ENCODE measurements around the gene MB.

The MB gene

DNA sequence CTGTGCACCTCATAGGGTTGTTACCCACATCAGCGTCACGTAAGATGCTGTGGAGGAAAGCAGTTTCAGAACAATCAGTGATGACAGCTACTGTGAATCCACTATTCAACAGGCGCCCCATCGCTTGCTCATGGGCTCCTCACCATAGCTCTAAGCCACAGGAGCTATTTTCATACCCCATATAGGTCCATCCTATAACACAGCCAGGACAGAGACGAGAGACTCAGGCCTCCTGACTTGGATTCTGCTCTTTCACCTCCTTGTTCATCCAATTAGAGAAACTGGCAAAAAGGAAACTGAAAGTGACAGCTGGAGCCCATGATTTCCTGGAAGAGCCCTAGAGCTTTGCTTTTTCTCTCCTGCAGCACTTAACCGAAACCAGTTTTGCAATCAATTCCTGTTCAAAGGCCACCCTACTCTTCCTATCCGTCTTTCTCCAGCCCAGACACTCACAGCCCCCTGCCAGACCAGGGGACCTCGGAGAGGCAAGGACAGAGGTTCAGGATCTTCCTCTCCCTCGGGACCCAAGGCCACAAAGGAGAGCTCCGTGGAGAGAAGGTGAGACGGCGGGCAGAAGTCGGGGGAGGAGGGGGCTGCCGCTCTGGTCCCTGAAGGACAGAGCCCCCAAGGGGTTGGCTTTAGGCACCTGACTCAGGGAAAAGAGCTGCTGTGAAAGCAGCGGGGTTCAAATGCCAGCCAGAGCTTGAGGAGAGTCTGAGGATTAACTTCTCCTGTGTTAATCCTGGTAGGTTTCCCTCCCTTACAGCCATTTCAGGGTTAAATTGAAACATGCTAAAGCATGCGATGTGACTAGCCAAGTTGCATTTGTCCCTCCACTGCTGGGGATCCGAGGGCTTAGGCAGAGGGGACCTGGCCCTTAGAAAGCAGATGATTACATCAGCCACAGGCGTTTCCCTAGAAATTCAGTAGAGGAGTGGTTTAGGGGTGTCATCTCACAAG lies 31.2 kb upstream of the MB start, which contains the start of gene APOL6:
Gene APOL6 (plus strand): TSS at position 381 of the 960 bp plus-strand sequence. CDS start 7,980 bp downstream, outside the sequence.
- H3K4me3 ChIP-seq (ENCODE audit: low read length): peak within 1 kb of the TSS; percentile 51
- no peak for TF ChIP-seq CTCF (IDR thresholded peaks at IDR 0.05; ENCODE audit: insufficient read depth, low read depth, low read length, missing control alignments)
- DNase-seq (ENCODE audit: low read depth): peak; percentile 57

DNA sequence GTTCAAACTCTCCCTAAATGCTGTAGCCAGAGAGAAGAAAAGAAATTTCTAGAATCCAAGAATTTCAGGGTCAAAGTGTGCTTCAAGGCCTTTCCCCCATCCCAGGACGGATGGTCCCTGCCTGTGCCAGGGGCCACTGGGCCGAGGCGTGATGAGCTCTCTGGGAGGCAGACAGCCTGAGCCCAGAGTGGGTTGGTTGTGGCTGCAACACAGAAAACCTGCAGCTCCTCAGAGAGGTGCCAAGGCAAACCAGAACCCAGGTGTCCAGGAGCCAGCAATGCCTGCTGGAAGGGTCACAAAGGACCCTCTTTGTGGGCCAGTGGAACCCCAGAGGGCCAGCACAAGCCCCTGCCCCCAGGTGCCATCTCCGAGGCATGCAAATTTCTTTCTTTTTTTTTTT lies 28.5 kb upstream of the MB start:
- DNase-seq (ENCODE audit: low read depth): no peak
- no peak for TF ChIP-seq CTCF (IDR thresholded peaks at IDR 0.05; ENCODE audit: insufficient read depth, low read depth, low read length, missing control alignments)
- H3K4me3 ChIP-seq (ENCODE audit: low read length): no peak overlapping the region

- peak; percentile 54 for DNase-seq (ENCODE audit: low read depth)
- no peak for TF ChIP-seq CTCF (IDR thresholded peaks at IDR 0.05; ENCODE audit: insufficient read depth, low read depth, low read length, missing control alignments)
- no peak overlapping the region for H3K4me3 ChIP-seq (ENCODE audit: low read length)
Observed at GRCh38 chr22:35643991-35644390, 26.9 kb upstream of the MB start.

- no peak for DNase-seq (ENCODE audit: low read depth)
Observed at GRCh38 chr22:35642305-35642741, 25.2 kb upstream of the MB start.

GRCh38 chr22:35641494-35642120 lies 24.5 kb upstream of the MB start:
- no peak for DNase-seq (ENCODE audit: low read depth)
- no peak overlapping the region for H3K4me3 ChIP-seq (ENCODE audit: low read length)
- TF ChIP-seq CTCF (IDR thresholded peaks at IDR 0.05; ENCODE audit: insufficient read depth, low read depth, low read length, missing control alignments): no peak

More at GRCh38 chr22:35642305-35642741, 25.2 kb upstream of the MB start:
- H3K4me3 ChIP-seq (ENCODE audit: low read length): no peak overlapping the region
- TF ChIP-seq CTCF (IDR thresholded peaks at IDR 0.05; ENCODE audit: insufficient read depth, low read depth, low read length, missing control alignments): no peak

- TF ChIP-seq CTCF (IDR thresholded peaks at IDR 0.05; ENCODE audit: insufficient read depth, low read depth, low read length, missing control alignments): no peak
- no peak overlapping the region for H3K4me3 ChIP-seq (ENCODE audit: low read length)
- no peak for DNase-seq (ENCODE audit: low read depth)
Observed at GRCh38 chr22:35638410-35638809, 21.3 kb upstream of the MB start.

All from epithelial cell of esophagus (primary cell).